Measurements from ENCODE around the gene GPR17. TPM values are rescaled to one million over a fixed set of nuclear protein-coding genes. Genes with fewer than 3 reads are reported as not detected.

GPR17 gene
- total RNA-seq, 1 experiment from 2014 or later, result 0.35 TPM

GRCh38 chr2:127642706-127643438 is 3.1 kb upstream of the GPR17 start:
- no peak overlapping the region for H3K4me3 Mint-ChIP-seq
- Histone ChIP-seq H3K79me2 (ENCODE audit: insufficient read depth, low read length) (no peaks in the 10 kb centered on the region), H3K4me1 (ENCODE audit: insufficient read depth, low read length) (no peaks in the 10 kb centered on the region; the same call in 1 of the 2 replicates), H3K18ac (ENCODE audit: insufficient read length, low read depth, low read length) (no peak overlapping the region), H4K5ac (ENCODE audit: insufficient read length, low read depth, low read length) (no peak overlapping the region), H3K23ac (ENCODE audit: insufficient read length, low read depth, low read length) (no peak overlapping the region), H2BK12ac (ENCODE audit: insufficient read length, low read depth, low read length) (no peak overlapping the region), H2AK5ac (ENCODE audit: insufficient read length, low read length) (no peak overlapping the region), H3T11ph (ENCODE audit: low read length) (no peak overlapping the region), H3K9ac (ENCODE audit: extremely low read depth, insufficient read length, low read length) (no peak overlapping the region), H3K14ac (ENCODE audit: insufficient read depth, low read length) (no peak overlapping the region; the same call in 1 of the 2 replicates), H3K4ac (ENCODE audit: low read depth, low read length) (no peak overlapping the region), H3K27ac (ENCODE audit: insufficient read length, low read depth, low read length) (no peak overlapping the region), H3K79me1 (ENCODE audit: insufficient read depth, low read depth, low read length, poor library complexity, severe bottlenecking) (no peaks in the 10 kb centered on the region), H4K8ac (replicated peaks; ENCODE audit: insufficient read length, low read depth, low read length) (no peak overlapping the region), H4K91ac (ENCODE audit: insufficient read length, low read depth, low read length) (no peak overlapping the region), H3K56ac (ENCODE audit: insufficient read length, low read depth, low read length) (no peak overlapping the region), H3K23me2 (ENCODE audit: insufficient read length, low read depth, low read length, poor library complexity, severe bottlenecking) (no peaks in the 10 kb centered on the region), H2BK15ac (ENCODE audit: low read depth, low read length) (no peak overlapping the region), H2BK5ac (ENCODE audit: insufficient read length, low read length) (no peak overlapping the region), H2AFZ (ENCODE audit: low read length) (no peak overlapping the region), H4K20me1 (ENCODE audit: control insufficient read depth, insufficient read depth, insufficient read length) (no peaks in the 10 kb centered on the region), H3K4me2 (ENCODE audit: insufficient read depth, insufficient read length, low read length) (no peak overlapping the region), H2BK120ac (ENCODE audit: low read depth, low read length, poor library complexity, severe bottlenecking) (no peak overlapping the region), H2BK20ac (ENCODE audit: low read depth, low read length, poor library complexity, severe bottlenecking) (no peak overlapping the region), H3K27me3 (ENCODE audit: insufficient read depth, low read length) (no peaks in the 10 kb centered on the region), H3K9me3 (ENCODE audit: control insufficient read depth, low read depth, low read length) (no peaks in the 10 kb centered on the region)
- no peak overlapping the region for H3K27ac Mint-ChIP-seq
- peaks cover 2% of the 10 kb centered on the region; the same call in 1 of the 2 replicates for H3K27me3 Mint-ChIP-seq (ENCODE audit: low read depth)
- no peak for DNase-seq
- no peaks in the 10 kb centered on the region for H3K36me3 Mint-ChIP-seq (ENCODE audit: insufficient read depth in 1 of 3, low read depth in 3 of 3)
- TF ChIP-seq, protein P1, sequence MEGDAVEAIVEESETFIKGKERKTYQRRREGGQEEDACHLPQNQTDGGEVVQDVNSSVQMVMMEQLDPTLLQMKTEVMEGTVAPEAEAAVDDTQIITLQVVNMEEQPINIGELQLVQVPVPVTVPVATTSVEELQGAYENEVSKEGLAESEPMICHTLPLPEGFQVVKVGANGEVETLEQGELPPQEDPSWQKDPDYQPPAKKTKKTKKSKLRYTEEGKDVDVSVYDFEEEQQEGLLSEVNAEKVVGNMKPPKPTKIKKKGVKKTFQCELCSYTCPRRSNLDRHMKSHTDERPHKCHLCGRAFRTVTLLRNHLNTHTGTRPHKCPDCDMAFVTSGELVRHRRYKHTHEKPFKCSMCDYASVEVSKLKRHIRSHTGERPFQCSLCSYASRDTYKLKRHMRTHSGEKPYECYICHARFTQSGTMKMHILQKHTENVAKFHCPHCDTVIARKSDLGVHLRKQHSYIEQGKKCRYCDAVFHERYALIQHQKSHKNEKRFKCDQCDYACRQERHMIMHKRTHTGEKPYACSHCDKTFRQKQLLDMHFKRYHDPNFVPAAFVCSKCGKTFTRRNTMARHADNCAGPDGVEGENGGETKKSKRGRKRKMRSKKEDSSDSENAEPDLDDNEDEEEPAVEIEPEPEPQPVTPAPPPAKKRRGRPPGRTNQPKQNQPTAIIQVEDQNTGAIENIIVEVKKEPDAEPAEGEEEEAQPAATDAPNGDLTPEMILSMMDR (conservative IDR thresholded peaks at IDR 0.05), result no peak
- H3K4me1 Mint-ChIP-seq, result peaks cover 9 to 19% of the 10 kb centered on the region in 2 experiments
- H3K9me3 Mint-ChIP-seq, result no peaks in the 10 kb centered on the region
- WGBS (ENCODE audit: extremely low coverage, insufficient read length, low lambda C conversion rate), result no CpG with 5 or more reads among the region's 17 CpGs

Measured in H9 (cell line).